ENCODE measurements around the gene TRAPPC11. TPM values are rescaled to one million over a fixed set of nuclear protein-coding genes. Genes with fewer than 3 reads are reported as not detected.
A peak's percentile ranks its signal among the peaks of the same experiment; 100 is the strongest.
"Not testable (repeated sequence)": the region's sequence is repeated elsewhere in the genome, so short reads cannot be mapped to it uniquely, and the experiment has no call there.

TRAPPC11 gene
- total and polyA plus RNA-seq, 9 donors = 19.9 to 34.3 (median 22.8) TPM

DNA sequence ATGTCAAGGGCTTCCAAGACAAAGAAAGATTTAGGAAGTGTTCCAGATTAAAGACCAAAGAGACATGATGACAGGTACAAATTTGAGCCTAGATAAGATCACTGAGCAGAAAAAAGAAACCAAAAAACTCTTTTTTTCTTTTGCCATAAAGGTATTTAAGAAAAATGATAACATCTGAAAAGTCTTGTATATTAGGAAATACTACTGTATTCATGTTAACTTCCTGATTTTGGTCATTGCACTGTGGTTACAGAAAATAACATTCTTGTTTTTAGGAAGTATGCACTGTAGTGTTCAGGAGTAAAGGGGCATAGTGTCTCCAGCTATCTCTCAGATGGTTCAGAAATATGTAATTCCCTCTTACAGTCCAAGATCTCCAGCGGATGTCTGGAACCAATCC lies 37.2 kb upstream of the TRAPPC11 start:
- no peaks in the 10 kb centered on the region for H3K9me3 ChIP-seq (replicated peaks; ENCODE audit: control insufficient read depth, low read depth, low read length)
- H3K27ac ChIP-seq (ENCODE audit: low read length) = no peak overlapping the region
- no peaks in the 10 kb centered on the region for H3K27me3 ChIP-seq (ENCODE audit: control insufficient read depth, insufficient read depth, low read length)
- no peak overlapping the region for H3K4me3 ChIP-seq (ENCODE audit: low read length)
- no CpG with 5 or more reads among the region's 1 CpG for WGBS (ENCODE audit: insufficient coverage)
- no peaks in the 10 kb centered on the region for H3K36me3 ChIP-seq (ENCODE audit: control insufficient read depth, insufficient read depth, low read length)
- peaks cover 7% of the 10 kb centered on the region for H3K4me1 ChIP-seq (ENCODE audit: control insufficient read depth, insufficient read depth, low read length)
- DNase-seq = peak; percentile 16

DNA sequence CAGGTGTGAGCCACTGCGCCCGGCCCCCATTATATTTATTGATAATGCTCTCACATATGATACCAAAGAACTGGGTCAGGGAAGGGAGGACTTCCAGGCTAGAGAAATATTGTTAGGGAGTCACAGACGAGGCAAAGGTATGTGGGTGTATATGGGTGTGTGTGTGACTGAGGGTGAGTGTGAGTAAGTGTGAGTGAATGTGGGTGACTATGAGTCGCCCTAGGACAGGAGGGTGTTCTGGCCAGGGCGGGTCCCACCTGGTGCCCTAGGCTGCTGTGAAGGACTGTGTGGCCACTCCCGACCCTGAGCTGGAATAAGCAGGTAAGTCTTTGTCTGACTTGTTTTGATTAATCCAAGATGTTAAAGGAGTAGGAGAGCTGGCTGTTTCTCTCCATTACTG lies 34.5 kb upstream of the TRAPPC11 start:
- Histone ChIP-seq H3K27ac (ENCODE audit: low read length) (no peak overlapping the region), H3K9me3 (replicated peaks; ENCODE audit: control insufficient read depth, low read depth, low read length) (no peaks in the 10 kb centered on the region), H3K27me3 (ENCODE audit: control insufficient read depth, insufficient read depth, low read length) (no peaks in the 10 kb centered on the region), H3K36me3 (ENCODE audit: control insufficient read depth, insufficient read depth, low read length) (no peaks in the 10 kb centered on the region), H3K4me1 (ENCODE audit: control insufficient read depth, insufficient read depth, low read length) (peaks cover 5% of the 10 kb centered on the region), H3K4me3 (ENCODE audit: low read length) (no peak overlapping the region)
- no peak for DNase-seq
- WGBS (ENCODE audit: insufficient coverage) = 83% methylated on average over 4 of the region's 6 CpGs

DNA sequence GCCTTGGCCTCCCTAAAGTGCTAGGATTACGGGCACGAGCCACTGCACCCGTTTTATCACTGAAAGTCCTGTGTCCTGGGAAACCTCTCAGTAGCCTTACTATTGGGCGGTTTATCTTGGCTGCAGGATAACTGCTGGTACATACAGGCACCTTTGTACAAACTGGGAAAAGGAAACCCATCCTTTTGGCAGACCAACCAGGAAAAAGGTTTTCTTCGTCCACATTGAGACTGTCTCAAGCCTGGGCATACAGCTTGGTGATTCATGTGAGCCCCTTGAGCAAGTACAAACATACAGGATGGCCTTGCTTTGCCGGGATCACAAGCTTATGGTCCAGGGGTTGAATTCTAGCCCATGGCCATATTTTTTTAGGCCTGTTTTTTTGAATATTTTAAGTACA lies 32.9 kb upstream of the TRAPPC11 start:
- Histone ChIP-seq H3K4me3 (ENCODE audit: low read length) (no peak overlapping the region), H3K4me1 (ENCODE audit: control insufficient read depth, insufficient read depth, low read length) (peaks cover 5% of the 10 kb centered on the region), H3K9me3 (replicated peaks; ENCODE audit: control insufficient read depth, low read depth, low read length) (no peaks in the 10 kb centered on the region), H3K27ac (ENCODE audit: low read length) (no peak overlapping the region), H3K27me3 (ENCODE audit: control insufficient read depth, insufficient read depth, low read length) (no peaks in the 10 kb centered on the region), H3K36me3 (ENCODE audit: control insufficient read depth, insufficient read depth, low read length) (no peaks in the 10 kb centered on the region)
- DNase-seq = no peak
- 83% methylated on average over 5 of the region's 6 CpGs for WGBS (ENCODE audit: insufficient coverage)

DNA sequence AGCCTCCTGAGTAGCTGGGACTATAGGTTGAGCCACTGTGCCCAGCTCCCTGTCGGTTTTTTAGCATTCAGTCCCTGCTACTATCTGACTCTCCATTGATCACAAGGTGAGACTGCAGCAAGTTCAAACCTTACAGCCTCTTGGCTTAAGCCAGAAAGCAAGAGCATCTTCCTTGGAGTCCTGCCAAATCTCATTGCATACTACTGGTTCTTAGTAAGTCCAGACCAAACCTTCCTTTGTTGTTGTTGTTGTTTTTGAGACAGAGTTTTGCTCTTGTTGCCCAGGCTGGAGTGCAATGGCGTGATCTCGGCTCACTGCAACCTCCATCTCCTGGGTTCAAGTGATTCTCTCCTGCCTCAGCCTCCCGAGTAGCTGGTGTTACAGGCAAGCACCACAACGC lies 31.8 kb upstream of the TRAPPC11 start:
- not testable (repeated sequence) for H3K9me3 ChIP-seq (replicated peaks; ENCODE audit: control insufficient read depth, low read depth, low read length)

DNA sequence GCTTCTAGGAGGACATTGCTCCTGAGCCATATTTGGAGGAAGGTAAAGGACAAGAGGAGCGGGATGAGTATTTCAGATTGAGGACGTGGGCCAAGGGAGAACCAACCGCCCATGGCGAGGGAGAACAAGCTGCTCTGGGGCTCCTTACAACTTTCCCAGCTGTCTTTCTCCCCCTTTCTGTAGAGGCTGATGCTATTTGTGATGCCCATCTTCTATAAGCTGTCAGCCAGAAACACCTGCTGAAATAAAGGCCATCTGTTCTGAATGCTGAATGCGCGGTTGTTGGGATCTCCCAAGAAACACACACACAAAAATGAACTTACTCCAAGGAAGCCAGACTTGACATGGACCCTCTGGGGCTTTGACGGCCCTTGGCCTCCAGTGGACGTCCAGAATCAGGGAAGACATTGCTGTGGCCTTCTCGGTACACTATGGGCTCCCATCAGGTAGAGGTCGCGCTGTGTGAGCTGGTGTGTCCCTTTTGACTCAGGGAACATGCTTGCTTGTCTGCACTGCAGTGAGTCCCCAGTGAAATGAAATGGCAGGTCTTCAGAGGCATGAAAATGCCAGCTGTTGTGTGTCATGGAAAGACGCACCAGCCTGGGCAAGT lies 31.0 kb upstream of the TRAPPC11 start:
- Histone ChIP-seq H3K4me3 (ENCODE audit: low read length) (no peak overlapping the region), H3K27ac (ENCODE audit: low read length) (peak overlapping the region; percentile 59), H3K4me1 (ENCODE audit: control insufficient read depth, insufficient read depth, low read length) (peaks cover 5% of the 10 kb centered on the region), H3K36me3 (ENCODE audit: control insufficient read depth, insufficient read depth, low read length) (no peaks in the 10 kb centered on the region), H3K9me3 (replicated peaks; ENCODE audit: control insufficient read depth, low read depth, low read length) (no peaks in the 10 kb centered on the region), H3K27me3 (ENCODE audit: control insufficient read depth, insufficient read depth, low read length) (no peaks in the 10 kb centered on the region)
- peak; percentile 37 for DNase-seq
- 76% methylated on average over 5 of the region's 12 CpGs for WGBS (ENCODE audit: insufficient coverage)

More for the DNA sequence above, 31.8 kb upstream of the TRAPPC11 start:
- not testable (repeated sequence) for H3K36me3 ChIP-seq (ENCODE audit: control insufficient read depth, insufficient read depth, low read length); H3K27ac ChIP-seq (ENCODE audit: low read length); H3K27me3 ChIP-seq (ENCODE audit: control insufficient read depth, insufficient read depth, low read length); H3K4me1 ChIP-seq (ENCODE audit: control insufficient read depth, insufficient read depth, low read length); H3K4me3 ChIP-seq (ENCODE audit: low read length); DNase-seq
- WGBS (ENCODE audit: insufficient coverage) = 87% methylated on average over 1 of the region's 5 CpGs

DNA sequence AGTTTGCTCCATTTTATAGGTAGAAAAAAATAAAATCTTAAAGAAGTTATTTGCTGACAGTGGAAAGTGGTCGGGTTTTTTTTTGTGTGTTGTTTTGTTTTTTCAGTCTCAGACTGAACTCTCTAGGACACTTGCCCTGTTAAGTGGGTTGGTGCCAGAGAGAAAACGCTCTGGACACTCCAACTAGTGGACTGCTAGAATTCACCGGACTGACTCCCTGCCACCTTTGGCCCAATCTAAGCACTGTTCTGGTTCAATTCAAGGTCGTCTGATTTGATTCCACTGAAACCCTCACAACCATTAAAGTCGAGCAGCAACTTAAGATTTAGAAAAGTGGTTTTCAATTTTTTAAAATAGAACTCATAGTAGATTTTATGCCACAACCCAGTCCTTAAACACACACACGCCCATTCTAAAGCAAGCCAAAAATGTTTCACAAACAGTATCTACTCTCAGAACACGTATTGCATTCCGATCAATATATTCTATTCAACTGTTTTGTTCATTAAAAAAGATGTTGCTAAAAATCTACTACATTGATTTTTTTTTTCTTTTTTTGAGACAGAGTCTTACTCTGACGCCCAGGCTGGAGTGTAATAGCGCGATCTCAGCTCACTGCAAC lies 27.4 kb upstream of the TRAPPC11 start:
- Histone ChIP-seq H3K9me3 (replicated peaks; ENCODE audit: control insufficient read depth, low read depth, low read length) (no peaks in the 10 kb centered on the region), H3K4me1 (ENCODE audit: control insufficient read depth, insufficient read depth, low read length) (peaks cover 10% of the 10 kb centered on the region), H3K27me3 (ENCODE audit: control insufficient read depth, insufficient read depth, low read length) (no peaks in the 10 kb centered on the region), H3K4me3 (ENCODE audit: low read length) (no peak overlapping the region), H3K36me3 (ENCODE audit: control insufficient read depth, insufficient read depth, low read length) (no peaks in the 10 kb centered on the region), H3K27ac (ENCODE audit: low read length) (no peak overlapping the region)
- DNase-seq = no peak
- 73% methylated on average over 2 of the region's 11 CpGs for WGBS (ENCODE audit: insufficient coverage)

DNA sequence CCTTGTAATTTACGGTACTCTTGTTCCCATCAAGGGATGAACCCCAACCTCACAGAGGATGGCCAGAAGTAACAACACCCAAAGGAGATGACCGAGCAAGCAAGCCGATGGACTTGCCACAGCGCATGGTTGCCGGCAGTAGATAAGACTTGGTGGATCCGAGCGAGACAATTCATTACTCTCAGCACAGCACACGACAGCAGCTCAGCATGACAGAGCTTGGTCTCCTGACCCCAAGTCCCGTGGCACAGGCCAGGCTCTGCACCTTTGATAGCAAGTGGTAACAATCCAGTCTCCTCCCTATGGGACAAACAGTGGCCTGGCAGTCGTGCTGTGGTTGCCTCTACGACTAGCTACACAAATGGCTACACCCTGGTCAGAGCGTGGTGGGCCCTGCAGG lies 26.4 kb upstream of the TRAPPC11 start:
- H3K27ac ChIP-seq (ENCODE audit: low read length) = no peak overlapping the region
- peaks cover 10% of the 10 kb centered on the region for H3K4me1 ChIP-seq (ENCODE audit: control insufficient read depth, insufficient read depth, low read length)
- H3K9me3 ChIP-seq (replicated peaks; ENCODE audit: control insufficient read depth, low read depth, low read length) = no peaks in the 10 kb centered on the region
- H3K27me3 ChIP-seq (ENCODE audit: control insufficient read depth, insufficient read depth, low read length) = no peaks in the 10 kb centered on the region
- H3K4me3 ChIP-seq (ENCODE audit: low read length) = no peak overlapping the region
- H3K36me3 ChIP-seq (ENCODE audit: control insufficient read depth, insufficient read depth, low read length) = no peaks in the 10 kb centered on the region
- WGBS (ENCODE audit: insufficient coverage) = 80% methylated on average over 11 of the region's 12 CpGs
- DNase-seq = no peak

DNA sequence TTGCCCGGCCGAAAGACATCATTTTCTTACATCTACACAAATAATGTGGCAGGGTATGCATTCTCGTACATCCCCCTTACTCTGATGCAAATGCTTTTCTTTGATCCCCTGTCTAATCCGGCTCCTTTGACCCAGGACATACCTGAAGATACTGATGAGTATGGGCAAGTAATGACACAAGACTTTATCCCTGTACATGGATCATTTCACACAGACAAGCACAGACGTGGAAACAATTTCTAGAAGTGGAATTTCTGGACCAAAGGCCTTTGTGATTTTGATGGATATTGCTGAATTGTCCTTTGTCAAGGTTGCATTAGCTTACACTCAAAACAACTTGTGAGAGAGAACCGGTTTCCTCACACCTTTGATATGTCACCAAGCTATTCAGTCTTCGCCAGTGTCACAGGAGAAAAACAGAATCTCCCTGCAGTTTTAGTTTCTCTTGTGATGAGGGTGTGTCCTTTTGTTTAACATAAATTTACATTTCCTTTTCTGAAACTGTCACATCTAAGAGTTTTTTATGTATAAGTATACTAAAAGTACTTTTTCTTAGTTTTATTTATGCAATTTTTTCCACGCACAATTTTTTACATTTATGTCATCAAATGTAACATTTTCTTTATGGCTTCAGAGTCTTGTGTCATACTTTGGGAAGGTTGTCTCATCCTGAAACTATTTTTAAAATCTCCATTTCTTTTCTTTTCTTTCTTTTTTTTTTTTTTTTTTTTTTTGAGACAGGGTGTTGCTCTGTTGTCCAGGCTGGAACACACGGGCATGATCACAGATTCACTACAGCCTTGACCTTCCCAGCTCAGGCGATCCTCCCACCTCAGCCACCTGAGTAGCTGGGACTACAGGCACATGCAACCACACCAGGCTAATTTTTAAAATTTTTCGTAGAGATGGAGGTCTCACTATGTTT lies 25.4 kb upstream of the TRAPPC11 start:
- H3K9me3 ChIP-seq (replicated peaks; ENCODE audit: control insufficient read depth, low read depth, low read length) = no peaks in the 10 kb centered on the region
- H3K36me3 ChIP-seq (ENCODE audit: control insufficient read depth, insufficient read depth, low read length) = no peaks in the 10 kb centered on the region
- peaks cover 4% of the 10 kb centered on the region for H3K4me1 ChIP-seq (ENCODE audit: control insufficient read depth, insufficient read depth, low read length)
- no peak overlapping the region for H3K4me3 ChIP-seq (ENCODE audit: low read length)
- H3K27ac ChIP-seq (ENCODE audit: low read length) = no peak overlapping the region
- H3K27me3 ChIP-seq (ENCODE audit: control insufficient read depth, insufficient read depth, low read length) = no peaks in the 10 kb centered on the region
- DNase-seq = no peak
- 100% methylated on average over 2 of the region's 11 CpGs for WGBS (ENCODE audit: insufficient coverage)

DNA sequence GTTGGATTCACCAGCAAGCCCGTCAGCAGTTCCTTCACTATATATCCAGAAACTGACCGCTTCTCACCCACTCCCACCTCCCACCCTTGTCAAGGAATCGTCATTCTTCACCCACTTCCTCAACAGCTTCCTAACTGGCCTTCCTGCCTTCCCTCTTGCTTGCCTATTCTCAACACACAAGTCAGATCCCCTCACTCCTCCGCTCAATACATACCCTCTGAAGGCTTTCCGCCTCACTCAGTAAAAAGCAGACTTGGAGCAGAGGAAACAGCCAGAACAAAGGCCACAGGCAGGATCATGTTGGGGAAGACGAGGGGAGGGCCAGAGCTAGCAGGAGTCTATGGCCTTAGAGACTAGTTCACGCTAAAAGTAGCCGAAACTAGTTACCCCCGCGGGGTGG lies 23.8 kb upstream of the TRAPPC11 start:
- Histone ChIP-seq H3K9me3 (replicated peaks; ENCODE audit: control insufficient read depth, low read depth, low read length) (no peaks in the 10 kb centered on the region), H3K36me3 (ENCODE audit: control insufficient read depth, insufficient read depth, low read length) (no peaks in the 10 kb centered on the region), H3K4me3 (ENCODE audit: low read length) (no peak overlapping the region), H3K27ac (ENCODE audit: low read length) (peak overlapping the region; percentile 71), H3K27me3 (ENCODE audit: control insufficient read depth, insufficient read depth, low read length) (no peaks in the 10 kb centered on the region), H3K4me1 (ENCODE audit: control insufficient read depth, insufficient read depth, low read length) (peaks cover 4% of the 10 kb centered on the region)
- WGBS (ENCODE audit: insufficient coverage) = 38% methylated on average over 4 of the region's 10 CpGs
- no peak for DNase-seq

DNA sequence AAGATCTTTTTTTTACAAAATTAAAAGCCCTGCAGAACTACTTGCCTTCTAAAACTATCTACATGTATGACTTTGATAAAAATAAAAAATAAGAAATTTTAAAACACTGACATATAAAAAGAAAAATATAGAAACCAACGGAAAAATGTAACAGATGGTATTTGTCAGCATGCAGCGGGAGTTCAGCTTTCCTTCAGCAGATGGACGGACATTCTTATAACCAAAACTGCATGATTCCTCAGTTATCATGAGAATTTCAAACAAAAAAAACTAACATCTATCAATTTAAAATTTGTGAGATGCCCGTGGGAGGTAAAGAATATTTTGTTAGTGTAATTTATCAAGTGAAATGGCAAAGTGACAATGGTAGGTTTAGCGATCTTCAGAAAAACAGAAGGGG lies 23.4 kb upstream of the TRAPPC11 start:
- peak overlapping the region; percentile 71 for H3K27ac ChIP-seq (ENCODE audit: low read length)
- H3K4me3 ChIP-seq (ENCODE audit: low read length) = no peak overlapping the region
- H3K9me3 ChIP-seq (replicated peaks; ENCODE audit: control insufficient read depth, low read depth, low read length) = no peaks in the 10 kb centered on the region

More for the DNA sequence above, 23.4 kb upstream of the TRAPPC11 start:
- DNase-seq = no peak
- WGBS (ENCODE audit: insufficient coverage) = 82% methylated on average over 2 of the region's 5 CpGs
- H3K27me3 ChIP-seq (ENCODE audit: control insufficient read depth, insufficient read depth, low read length) = no peaks in the 10 kb centered on the region
- H3K36me3 ChIP-seq (ENCODE audit: control insufficient read depth, insufficient read depth, low read length) = no peaks in the 10 kb centered on the region
- H3K4me1 ChIP-seq (ENCODE audit: control insufficient read depth, insufficient read depth, low read length) = peaks cover 4% of the 10 kb centered on the region

Data from muscle of leg (tissue), 11 donors.